Parathyroid adenoma (tissue), 2 donors: Measurements from ENCODE around the gene DENND1B.

Experiments
- H2AFZ ChIP-seq: fragments of 300-600 bp; sonication (generic); one replicate; pipeline ENCODE4 v1.7.0; 2017; ENCODE audit warnings: antibody characterized with exemption, mild to moderate bottlenecking
- H3K27ac ChIP-seq: fragments of 300-600 bp; sonication (generic); one replicate; pipeline ENCODE4 v1.7.0; 2017
- H3K27me3 ChIP-seq: fragments of 300-600 bp; sonication (generic); one replicate; pipeline ENCODE4 v1.7.0; 2017; ENCODE audit warnings: low read length; ENCODE audit not compliant: control insufficient read depth, insufficient read depth
- H3K36me3 ChIP-seq: fragments of 300-600 bp; sonication (generic); one replicate; pipeline ENCODE4 v1.7.0; 2017; ENCODE audit warnings: low read length; ENCODE audit not compliant: control insufficient read depth, insufficient read depth
- H3K4me1 ChIP-seq: fragments of 300-600 bp; sonication (generic); one replicate; pipeline ENCODE4 v1.7.0; 2017; ENCODE audit warnings: control low read depth
- H3K4me2 ChIP-seq: fragments of 300-600 bp; sonication (generic); one replicate; pipeline ENCODE4 v1.7.0; 2017; ENCODE audit warnings: low read length
- H3K4me3 ChIP-seq: fragments of 300-600 bp; sonication (generic); one replicate; pipeline ENCODE4 v1.7.0; 2017; ENCODE audit warnings: low read depth, low read length
- H3K79me2 ChIP-seq: fragments of 300-600 bp; sonication (generic); one replicate; pipeline ENCODE4 v1.7.0; 2017; ENCODE audit warnings: control low read depth
- H3K9ac ChIP-seq: fragments of 300-600 bp; sonication (generic); one replicate; pipeline ENCODE4 v1.7.0; 2017; ENCODE audit warnings: mild to moderate bottlenecking
- H3K9me3 ChIP-seq: fragments of 300-600 bp; sonication (generic); one replicate; pipeline ENCODE4 v1.7.0; 2017; ENCODE audit warnings: low read length; ENCODE audit not compliant: control insufficient read depth
- TF ChIP-seq, protein P1 (sequence below): fragments of 300-600 bp; sonication (generic); IDR thresholded peaks from one replicate; pipeline ENCODE4 v1.7.0; 2017; ENCODE audit warnings: antibody characterized with exemption, mild to moderate bottlenecking
- donor health status: primary hyperparathyroidism.

The DENND1B gene

GRCh38 chr1:197637406-197637805 lies 137.9 kb downstream of the DENND1B start:
- no peaks in the 10 kb centered on the region for H3K27me3 ChIP-seq
- no peak overlapping the region for H3K9ac ChIP-seq
- no peaks in the 10 kb centered on the region for H3K79me2 ChIP-seq
- no peaks in the 10 kb centered on the region for H3K36me3 ChIP-seq
- no peak overlapping the region for H3K4me3 ChIP-seq
- no peaks in the 10 kb centered on the region for H3K9me3 ChIP-seq
- H3K4me2 ChIP-seq = no peak overlapping the region
- no peaks in the 10 kb centered on the region for H3K4me1 ChIP-seq
- H3K27ac ChIP-seq = no peak overlapping the region
- no peak overlapping the region for H2AFZ ChIP-seq
- TF ChIP-seq, protein P1, sequence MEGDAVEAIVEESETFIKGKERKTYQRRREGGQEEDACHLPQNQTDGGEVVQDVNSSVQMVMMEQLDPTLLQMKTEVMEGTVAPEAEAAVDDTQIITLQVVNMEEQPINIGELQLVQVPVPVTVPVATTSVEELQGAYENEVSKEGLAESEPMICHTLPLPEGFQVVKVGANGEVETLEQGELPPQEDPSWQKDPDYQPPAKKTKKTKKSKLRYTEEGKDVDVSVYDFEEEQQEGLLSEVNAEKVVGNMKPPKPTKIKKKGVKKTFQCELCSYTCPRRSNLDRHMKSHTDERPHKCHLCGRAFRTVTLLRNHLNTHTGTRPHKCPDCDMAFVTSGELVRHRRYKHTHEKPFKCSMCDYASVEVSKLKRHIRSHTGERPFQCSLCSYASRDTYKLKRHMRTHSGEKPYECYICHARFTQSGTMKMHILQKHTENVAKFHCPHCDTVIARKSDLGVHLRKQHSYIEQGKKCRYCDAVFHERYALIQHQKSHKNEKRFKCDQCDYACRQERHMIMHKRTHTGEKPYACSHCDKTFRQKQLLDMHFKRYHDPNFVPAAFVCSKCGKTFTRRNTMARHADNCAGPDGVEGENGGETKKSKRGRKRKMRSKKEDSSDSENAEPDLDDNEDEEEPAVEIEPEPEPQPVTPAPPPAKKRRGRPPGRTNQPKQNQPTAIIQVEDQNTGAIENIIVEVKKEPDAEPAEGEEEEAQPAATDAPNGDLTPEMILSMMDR = no peak

- TF ChIP-seq, protein P1 = no peak
- no peaks in the 10 kb centered on the region for H3K79me2 ChIP-seq
- no peak overlapping the region for H3K9ac ChIP-seq
- H3K4me2 ChIP-seq = no peak overlapping the region
- H2AFZ ChIP-seq = no peak overlapping the region
- H3K4me3 ChIP-seq = no peak overlapping the region
- no peaks in the 10 kb centered on the region for H3K4me1 ChIP-seq
- no peaks in the 10 kb centered on the region for H3K9me3 ChIP-seq
- no peaks in the 10 kb centered on the region for H3K36me3 ChIP-seq
- no peak overlapping the region for H3K27ac ChIP-seq
- no peaks in the 10 kb centered on the region for H3K27me3 ChIP-seq
These were observed 141.7 kb downstream of the DENND1B start for GRCh38 chr1:197633447-197634078.

DNA sequence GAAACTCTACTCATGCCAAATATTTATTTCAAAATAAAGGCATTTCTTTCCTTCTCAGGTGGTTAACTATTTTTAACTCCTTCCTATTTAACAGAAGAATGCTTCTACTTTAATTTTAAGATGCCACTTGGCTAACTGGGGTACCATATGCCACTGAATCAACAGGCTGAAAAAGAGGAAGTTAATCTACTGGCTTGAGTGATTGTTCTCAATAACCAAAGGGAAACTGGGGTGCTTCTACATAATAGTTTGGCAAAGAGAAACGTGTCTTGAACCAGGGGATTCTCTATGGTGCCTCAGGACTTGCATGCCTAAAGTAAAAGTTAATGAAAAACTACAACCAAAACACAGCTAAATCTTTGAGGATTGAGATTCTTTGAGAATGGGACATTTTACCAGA lies 142.6 kb downstream of the DENND1B start:
- H3K27me3 ChIP-seq = no peaks in the 10 kb centered on the region

DNA sequence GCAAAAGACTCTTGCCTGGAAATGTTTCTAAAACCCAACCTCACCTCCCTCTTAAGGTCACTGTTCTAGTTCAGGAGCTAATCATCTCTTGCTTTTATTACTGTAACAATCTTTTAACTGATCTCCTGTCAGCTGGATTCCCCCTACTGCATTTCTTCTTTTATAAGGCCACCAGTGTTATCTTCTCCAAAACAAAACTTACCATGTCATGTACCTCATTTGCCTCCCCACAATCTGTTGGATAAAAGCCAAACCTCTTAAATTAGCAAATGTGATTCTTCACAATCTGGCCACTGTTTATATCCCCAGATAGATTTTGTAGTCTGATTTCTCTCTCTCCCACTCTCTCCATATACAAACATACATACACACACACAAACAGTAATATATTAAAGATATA lies 143.3 kb downstream of the DENND1B start:
- no peaks in the 10 kb centered on the region for H3K27me3 ChIP-seq

More for the DNA sequence above, 142.6 kb downstream of the DENND1B start:
- H2AFZ ChIP-seq = no peak overlapping the region
- no peaks in the 10 kb centered on the region for H3K9me3 ChIP-seq
- H3K79me2 ChIP-seq = no peaks in the 10 kb centered on the region
- no peaks in the 10 kb centered on the region for H3K4me1 ChIP-seq
- TF ChIP-seq, protein P1 = no peak
- no peaks in the 10 kb centered on the region for H3K36me3 ChIP-seq
- H3K27ac ChIP-seq = no peak overlapping the region
- no peak overlapping the region for H3K4me3 ChIP-seq
- no peak overlapping the region for H3K9ac ChIP-seq
- H3K4me2 ChIP-seq = no peak overlapping the region

More for the DNA sequence above, 143.3 kb downstream of the DENND1B start:
- Histone ChIP-seq H3K4me2 (no peak overlapping the region), H2AFZ (no peak overlapping the region), H3K27ac (no peak overlapping the region), H3K4me1 (no peaks in the 10 kb centered on the region), H3K4me3 (no peak overlapping the region), H3K79me2 (no peaks in the 10 kb centered on the region), H3K9ac (no peak overlapping the region), H3K9me3 (no peaks in the 10 kb centered on the region), H3K36me3 (no peaks in the 10 kb centered on the region)
- TF ChIP-seq, protein P1 = no peak
